Parathyroid adenoma (tissue), 2 donors: ENCODE data around the gene ARHGAP8.

Experiments used
- H2AFZ ChIP-seq: fragments of 300-600 bp; sonication (generic); one replicate; pipeline ENCODE4 v1.7.0; 2017; ENCODE audit warnings: antibody characterized with exemption, mild to moderate bottlenecking
- H3K27ac ChIP-seq: fragments of 300-600 bp; sonication (generic); one replicate; pipeline ENCODE4 v1.7.0; 2017
- H3K27me3 ChIP-seq: fragments of 300-600 bp; sonication (generic); one replicate; pipeline ENCODE4 v1.7.0; 2017; ENCODE audit warnings: low read length; ENCODE audit not compliant: control insufficient read depth, insufficient read depth
- H3K36me3 ChIP-seq: fragments of 300-600 bp; sonication (generic); one replicate; pipeline ENCODE4 v1.7.0; 2017; ENCODE audit warnings: low read length; ENCODE audit not compliant: control insufficient read depth, insufficient read depth
- H3K4me1 ChIP-seq: fragments of 300-600 bp; sonication (generic); one replicate; pipeline ENCODE4 v1.7.0; 2017; ENCODE audit warnings: control low read depth
- H3K4me2 ChIP-seq: fragments of 300-600 bp; sonication (generic); one replicate; pipeline ENCODE4 v1.7.0; 2017; ENCODE audit warnings: low read length
- H3K4me3 ChIP-seq: fragments of 300-600 bp; sonication (generic); one replicate; pipeline ENCODE4 v1.7.0; 2017; ENCODE audit warnings: low read depth, low read length
- H3K79me2 ChIP-seq: fragments of 300-600 bp; sonication (generic); one replicate; pipeline ENCODE4 v1.7.0; 2017; ENCODE audit warnings: control low read depth
- H3K9ac ChIP-seq: fragments of 300-600 bp; sonication (generic); one replicate; pipeline ENCODE4 v1.7.0; 2017; ENCODE audit warnings: mild to moderate bottlenecking
- H3K9me3 ChIP-seq: fragments of 300-600 bp; sonication (generic); one replicate; pipeline ENCODE4 v1.7.0; 2017; ENCODE audit warnings: low read length; ENCODE audit not compliant: control insufficient read depth
- CTCF ChIP-seq: fragments of 300-600 bp; sonication (generic); IDR thresholded peaks from one replicate; pipeline ENCODE4 v1.7.0; 2017; ENCODE audit warnings: antibody characterized with exemption, mild to moderate bottlenecking
- donor health status: primary hyperparathyroidism.

Gene ARHGAP8

GRCh38 chr22:44780876-44781449 lies 28.6 kb downstream of the ARHGAP8 start:
- Histone ChIP-seq H3K9ac (no peak overlapping the region), H3K79me2 (no peaks in the 10 kb centered on the region), H3K9me3 (no peaks in the 10 kb centered on the region), H3K36me3 (no peaks in the 10 kb centered on the region), H3K27me3 (no peaks in the 10 kb centered on the region), H2AFZ (no peak overlapping the region), H3K4me3 (no peak overlapping the region), H3K4me2 (no peak overlapping the region), H3K4me1 (no peaks in the 10 kb centered on the region), H3K27ac (no peak overlapping the region)
- TF ChIP-seq CTCF, result no peak

- no peak overlapping the region for H2AFZ ChIP-seq
Measured at GRCh38 chr22:44782363-44782963, 30.1 kb downstream of the ARHGAP8 start.

GRCh38 chr22:44783091-44783490 lies 30.7 kb downstream of the ARHGAP8 start:
- no peaks in the 10 kb centered on the region for H3K4me1 ChIP-seq
- no peak for TF ChIP-seq CTCF
- H3K4me2 ChIP-seq, result no peak overlapping the region

More at GRCh38 chr22:44782363-44782963, 30.1 kb downstream of the ARHGAP8 start:
- no peak overlapping the region for H3K27ac ChIP-seq
- no peak overlapping the region for H3K9ac ChIP-seq
- H3K4me3 ChIP-seq, result no peak overlapping the region
- no peaks in the 10 kb centered on the region for H3K9me3 ChIP-seq
- H3K79me2 ChIP-seq, result no peaks in the 10 kb centered on the region
- H3K27me3 ChIP-seq, result no peaks in the 10 kb centered on the region
- H3K4me1 ChIP-seq, result no peaks in the 10 kb centered on the region
- no peak overlapping the region for H3K4me2 ChIP-seq
- TF ChIP-seq CTCF, result no peak
- no peaks in the 10 kb centered on the region for H3K36me3 ChIP-seq

GRCh38 chr22:44783581-44783980 lies 31.2 kb downstream of the ARHGAP8 start:
- Histone ChIP-seq H3K4me1 (no peaks in the 10 kb centered on the region), H3K27me3 (no peaks in the 10 kb centered on the region), H3K9me3 (no peaks in the 10 kb centered on the region), H3K4me3 (no peak overlapping the region), H2AFZ (no peak overlapping the region), H3K4me2 (no peak overlapping the region), H3K79me2 (no peaks in the 10 kb centered on the region), H3K9ac (no peak overlapping the region), H3K27ac (no peak overlapping the region), H3K36me3 (no peaks in the 10 kb centered on the region)
- TF ChIP-seq CTCF, result no peak

More at GRCh38 chr22:44783091-44783490, 30.7 kb downstream of the ARHGAP8 start:
- Histone ChIP-seq H3K27ac (no peak overlapping the region), H3K27me3 (no peaks in the 10 kb centered on the region), H3K9ac (no peak overlapping the region), H3K79me2 (no peaks in the 10 kb centered on the region), H3K36me3 (no peaks in the 10 kb centered on the region), H3K9me3 (no peaks in the 10 kb centered on the region), H3K4me3 (no peak overlapping the region), H2AFZ (no peak overlapping the region)

- Histone ChIP-seq H2AFZ (no peak overlapping the region), H3K79me2 (no peaks in the 10 kb centered on the region), H3K27ac (no peak overlapping the region), H3K4me3 (no peak overlapping the region), H3K36me3 (no peaks in the 10 kb centered on the region), H3K9ac (no peak overlapping the region), H3K9me3 (no peaks in the 10 kb centered on the region), H3K4me2 (no peak overlapping the region), H3K4me1 (no peaks in the 10 kb centered on the region), H3K27me3 (no peaks in the 10 kb centered on the region)
- no peak for TF ChIP-seq CTCF
Measured at GRCh38 chr22:44786136-44786535, 33.8 kb downstream of the ARHGAP8 start.
